HG03139 (cell line): ENCODE results near the gene MPPED1.

Source experiments
- ATAC-seq: cut with Tn5 transposase; IDR thresholded peaks from one replicate; pipeline ENCODE4 v1.9.1; 2021; ENCODE audit not compliant: unreplicated experiment

MPPED1 gene

GRCh38 chr22:43491177-43491576 lies 79.4 kb downstream of the MPPED1 start:
- no peak for ATAC-seq

DNA sequence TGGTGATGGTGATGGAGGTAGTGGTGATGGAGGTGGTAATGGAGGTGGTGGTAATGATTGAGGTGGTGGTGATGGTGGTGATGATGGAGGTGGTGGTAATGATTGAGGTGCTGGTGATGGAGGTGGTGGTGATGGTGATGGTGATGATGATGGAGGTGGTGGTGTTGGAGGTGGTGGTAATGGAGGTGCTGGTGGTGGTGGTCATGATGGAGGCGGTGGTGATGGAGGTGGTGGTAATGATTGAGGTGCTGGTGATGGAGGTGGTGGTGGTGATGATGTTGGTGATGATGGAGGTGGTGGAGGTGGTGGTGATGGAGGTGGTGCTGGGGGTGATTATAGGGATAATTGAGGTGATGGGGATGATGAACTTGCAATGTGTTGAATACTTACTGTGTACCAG lies 79.9 kb downstream of the MPPED1 start:
- ATAC-seq: no peak

DNA sequence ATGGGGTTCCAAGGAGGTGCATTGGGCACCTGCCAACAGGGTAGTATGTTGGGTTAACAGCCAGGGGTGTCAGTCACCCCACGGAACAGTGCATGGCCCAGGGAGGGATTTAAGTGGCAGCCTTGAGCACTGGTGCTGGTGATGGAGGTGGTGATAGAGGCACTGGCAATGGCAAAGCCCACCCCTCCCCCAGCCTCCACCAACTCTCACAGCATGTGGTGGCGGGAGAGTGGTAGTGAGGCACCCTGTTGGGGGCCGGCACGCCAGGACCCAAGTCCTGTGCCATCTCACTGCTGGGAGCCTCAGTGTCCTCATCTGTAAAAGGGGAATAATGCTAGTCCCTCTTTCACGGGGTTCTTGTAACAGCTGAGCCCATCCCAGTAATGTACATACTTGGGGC lies 81.5 kb downstream of the MPPED1 start:
- ATAC-seq: no peak

GRCh38 chr22:43497956-43498855 lies 86.4 kb downstream of the MPPED1 start:
- no peak for ATAC-seq

DNA sequence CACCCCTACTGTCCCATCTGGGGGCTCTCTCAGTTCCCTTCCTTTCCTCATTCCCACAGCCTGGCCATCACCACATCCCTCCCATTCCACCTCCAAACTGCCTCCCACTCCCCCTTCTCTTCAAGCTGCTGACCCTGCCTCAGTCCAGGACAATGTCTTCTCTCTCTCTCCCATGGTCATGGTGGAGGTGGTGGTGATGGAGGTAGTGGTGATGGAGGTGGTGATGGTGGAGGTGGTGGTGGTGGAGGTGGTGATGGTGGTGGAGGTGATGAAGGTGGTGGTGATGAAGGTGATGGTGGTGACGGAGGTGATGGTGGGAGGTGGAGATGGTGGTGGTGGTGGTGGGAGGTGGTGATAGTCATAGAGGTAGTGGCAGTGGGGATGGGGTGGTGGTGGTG lies 87.0 kb downstream of the MPPED1 start:
- no peak for ATAC-seq

GRCh38 chr22:43500792-43501785 lies 89.3 kb downstream of the MPPED1 start:
- no peak for ATAC-seq

- no peak for ATAC-seq
Observed at GRCh38 chr22:43501878-43502277, 90.1 kb downstream of the MPPED1 start.

DNA sequence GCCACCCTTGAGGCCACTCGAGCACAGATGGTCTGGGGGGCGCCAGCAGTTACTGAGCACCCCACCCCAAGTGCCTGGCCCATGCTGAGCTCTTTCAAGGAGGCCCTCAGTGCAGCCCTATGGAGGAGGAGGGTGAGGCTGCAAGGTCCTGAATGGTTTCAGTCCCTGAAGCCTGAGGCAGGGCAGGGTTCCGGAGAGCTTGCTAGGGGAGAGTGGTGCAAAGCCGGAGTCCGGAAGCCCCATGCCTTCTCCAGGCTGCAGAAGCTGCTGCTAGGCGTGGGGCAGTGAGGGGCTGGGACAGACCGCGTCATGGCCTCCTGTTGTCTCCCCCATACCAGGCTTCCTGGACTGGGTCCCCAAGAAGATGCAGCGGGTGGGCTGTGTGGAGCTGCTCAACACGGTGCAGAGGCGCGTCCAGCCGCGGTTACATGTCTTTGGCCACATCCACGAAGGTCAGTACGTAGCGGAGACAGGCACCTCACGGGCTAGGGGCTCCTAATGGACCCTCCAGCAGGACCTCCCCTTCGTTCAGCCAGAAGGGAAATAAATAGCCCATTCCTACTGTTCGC lies 90.6 kb downstream of the MPPED1 start:
- no peak for ATAC-seq

DNA sequence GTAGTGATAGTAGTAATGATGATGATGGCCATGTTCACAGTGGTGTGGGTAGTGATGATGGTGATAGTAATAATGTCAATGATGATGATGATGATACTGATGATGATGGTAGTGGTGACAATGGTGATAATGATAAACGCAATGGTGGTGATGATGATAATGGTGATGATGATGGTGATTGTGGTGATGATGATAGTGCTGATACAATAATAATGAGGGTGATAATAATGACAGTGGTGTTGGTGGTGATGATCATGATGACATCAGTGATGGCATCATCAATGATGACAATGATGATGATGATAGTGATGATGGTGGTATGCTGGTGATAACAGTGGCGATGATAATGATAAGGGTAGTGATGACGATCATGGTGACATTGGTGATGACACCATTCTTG lies 92.3 kb downstream of the MPPED1 start:
- no peak for ATAC-seq

GRCh38 chr22:43504666-43505261 lies 93.0 kb downstream of the MPPED1 start:
- ATAC-seq: no peak

DNA sequence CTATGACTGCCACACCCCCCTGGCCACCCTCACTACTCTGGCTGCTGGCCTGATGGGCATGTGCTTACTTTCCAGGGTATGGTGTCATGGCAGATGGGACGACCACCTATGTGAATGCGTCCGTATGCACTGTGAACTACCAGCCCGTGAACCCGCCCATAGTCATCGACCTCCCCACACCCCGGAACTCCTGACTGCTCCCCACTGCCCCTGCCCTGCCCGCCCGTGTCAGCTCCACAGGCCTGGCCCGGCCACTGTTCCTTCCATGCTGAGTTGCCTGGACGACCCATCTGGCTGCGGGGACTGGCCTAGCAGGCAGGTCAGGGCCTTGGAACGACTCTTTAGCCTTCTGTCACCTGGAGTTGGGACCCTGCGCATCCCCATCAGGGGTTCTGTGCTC lies 93.6 kb downstream of the MPPED1 start:
- no peak for ATAC-seq

- ATAC-seq: no peak
Observed at GRCh38 chr22:43505896-43506295, 94.1 kb downstream of the MPPED1 start.

DNA sequence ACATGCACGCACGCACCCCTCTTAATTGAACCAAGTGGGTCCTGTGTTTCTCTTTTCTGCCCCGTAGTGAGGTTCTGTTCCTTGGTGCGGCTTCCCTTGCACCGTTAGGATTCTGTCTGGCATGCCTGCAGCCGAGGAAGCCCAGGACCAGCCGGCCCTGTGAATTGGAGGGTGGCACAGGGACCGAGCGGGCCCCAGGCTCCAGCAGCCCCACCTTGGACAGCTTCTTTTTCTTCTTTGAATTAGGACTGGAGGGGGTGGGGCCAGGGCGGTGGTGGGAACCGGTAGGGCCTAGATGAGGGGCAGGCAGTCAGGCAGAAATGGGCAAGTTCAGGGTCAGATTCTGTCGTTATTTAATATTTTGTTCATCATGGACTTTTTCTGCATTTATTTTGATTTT lies 94.7 kb downstream of the MPPED1 start:
- ATAC-seq: no peak

- ATAC-seq: no peak
Observed at GRCh38 chr22:43507235-43507634, 95.4 kb downstream of the MPPED1 start.

- no peak for ATAC-seq
Observed at GRCh38 chr22:43508489-43508888, 96.7 kb downstream of the MPPED1 start.

GRCh38 chr22:43509337-43509736 lies 97.5 kb downstream of the MPPED1 start:
- no peak for ATAC-seq

- ATAC-seq: no peak
Observed at GRCh38 chr22:43510281-43511070, 98.7 kb downstream of the MPPED1 start.

- no peak for ATAC-seq
Observed at GRCh38 chr22:43511276-43511910, 99.6 kb downstream of the MPPED1 start.

DNA sequence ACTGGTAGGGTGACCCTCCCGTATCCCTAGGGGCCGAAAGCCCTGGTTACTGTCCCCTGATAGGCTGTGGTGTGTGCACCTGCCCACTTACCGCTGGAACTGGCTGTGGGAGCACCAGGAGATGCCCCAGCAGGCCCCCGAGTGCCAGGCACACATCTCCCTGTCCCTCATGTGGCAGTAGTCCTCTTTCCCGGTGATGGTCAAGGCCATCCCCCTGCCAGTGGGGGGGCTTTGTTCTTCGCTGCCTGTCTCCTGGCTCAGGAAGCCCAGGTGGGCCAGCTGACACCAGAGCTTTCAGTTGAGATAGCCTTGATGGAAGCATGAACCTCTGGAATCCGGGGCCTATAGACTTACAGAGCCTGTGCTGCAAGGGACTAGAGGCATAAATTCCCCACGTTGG lies 100.5 kb downstream of the MPPED1 start:
- no peak for ATAC-seq
